ENCODE data around the gene MAP3K20.
"Not testable (repeated sequence)": the region's sequence is repeated elsewhere in the genome, so short reads cannot be mapped to it uniquely, and the experiment has no call there.

- not testable (repeated sequence) for TF ChIP-seq CTCF (IDR thresholded peaks at IDR 0.05); EP300 (IDR thresholded peaks at IDR 0.05; ENCODE audit: borderline replicate concordance in 1 of 2, low read depth in 1 of 2, low read length in 1 of 2); SMC3 (IDR thresholded peaks at IDR 0.05; ENCODE audit: low read depth, low read length); ELF1 (IDR thresholded peaks at IDR 0.05)
Observed at GRCh38 chr2:173281898-173282297, 206.3 kb downstream of the MAP3K20 start.

Measured in SK-N-SH (cell line).